PC-3 (cell line): ENCODE data around the gene APOL6. TPM values are rescaled to one million over a fixed set of nuclear protein-coding genes. Genes with fewer than 3 reads are reported as not detected.
"Not testable (repeated sequence)": the region's sequence is repeated elsewhere in the genome, so short reads cannot be mapped to it uniquely, and the experiment has no call there.

Experiments
- ATAC-seq: fragments of 200-7000 bp; cut with Tn5 transposase; 2 replicates; pipeline ENCODE4 v1.9.1; 2020; ENCODE audit warnings: mild to moderate bottlenecking, moderate library complexity
- BruUV-seq: library from RNA; stranded (reverse); fragments of 400-500 nt; replicated peaks from 2 replicates; lab custom pipeline; 2021; lab: Mats Ljungman, UMichigan
- CTCF ChIA-PET: fragments of 300-600 bp; sonication (Branson Sonifier 250); formaldehyde crosslinking; loops from one replicate; lab custom pipeline; 2022; ENCODE audit warnings: antibody characterized with exemption; lab: Charles Lee
- POLR2A ChIA-PET: fragments of 300-600 bp; sonication (Branson Sonifier 250); formaldehyde crosslinking; loops from one replicate; lab custom pipeline; 2022; ENCODE audit warnings: antibody characterized with exemption; ENCODE audit not compliant: unreplicated experiment; lab: Charles Lee
- DNase-seq: peaks from one replicate; pipeline ENCODE4 v3.0.0-alpha.2; 2015
- H2AFZ ChIP-seq: fragments of 300-600 bp; sonication (generic); 2 replicates; pipeline ENCODE4 v1.6.0; 2016; ENCODE audit warnings: antibody characterized with exemption, low read length
- H3F3A ChIP-seq: fragments of 300-600 bp; sonication (generic); one replicate; pipeline ENCODE4 v1.6.0; 2017; ENCODE audit warnings: antibody characterized with exemption, low read length, control low read depth, mild to moderate bottlenecking; ENCODE audit not compliant: unreplicated experiment
- H3K27ac ChIP-seq: fragments of 300-600 bp; sonication (generic); 2 replicates; pipeline ENCODE4 v1.5.1; 2016; ENCODE audit warnings: mild to moderate bottlenecking, low read length
- H3K27me3 ChIP-seq: fragments of 300-600 bp; sonication (generic); 2 replicates; pipeline ENCODE4 v1.6.1; 2016; ENCODE audit warnings: low read length, mixed read lengths
- H3K36me3 ChIP-seq: fragments of 300-600 bp; sonication (generic); 2 replicates; pipeline ENCODE4 v1.6.1; 2016; ENCODE audit warnings: low read depth, mixed run types, low read length, mixed read lengths
- H3K4me1 ChIP-seq: fragments of 300-600 bp; sonication (generic); 2 replicates; pipeline ENCODE4 v1.5.1; 2016; ENCODE audit warnings: low read length; ENCODE audit not compliant: insufficient read depth
- H3K4me2 ChIP-seq: fragments of 300-600 bp; sonication (generic); 2 replicates; pipeline ENCODE4 v1.6.0; 2016; ENCODE audit warnings: low read length
- H3K4me3 ChIP-seq: fragments of 300-600 bp; sonication (generic); 2 replicates; pipeline ENCODE4 v1.5.1; 2016; ENCODE audit warnings: mild to moderate bottlenecking, low read length, mixed read lengths
- H3K79me2 ChIP-seq: fragments of 300-600 bp; sonication (generic); 2 replicates; pipeline ENCODE4 v1.6.1; 2017; ENCODE audit warnings: low read length, mixed read lengths
- H3K9ac ChIP-seq: fragments of 300-600 bp; sonication (generic); 2 replicates; pipeline ENCODE4 v1.6.0; 2016; ENCODE audit warnings: mild to moderate bottlenecking, low read length
- H3K9me2 ChIP-seq: fragments of 300-600 bp; sonication (generic); replicated peaks from 2 replicates; pipeline ENCODE4 v1.6.1; 2016; ENCODE audit warnings: mixed run types, low read length, mixed read lengths
- H3K9me3 ChIP-seq: fragments of 300-600 bp; sonication (generic); 2 replicates; pipeline ENCODE4 v1.6.1; 2016; ENCODE audit warnings: low read length, mixed read lengths
- H4K20me1 ChIP-seq: fragments of 300-600 bp; sonication (generic); 2 replicates; pipeline ENCODE4 v1.6.1; 2016; ENCODE audit warnings: low read length, mixed read lengths
- EZH2 ChIP-seq: fragments of 300-600 bp; sonication (generic); IDR thresholded peaks from one replicate; pipeline ENCODE4 v1.6.1; 2017; ENCODE audit warnings: antibody characterized with exemption, mild to moderate bottlenecking, low read length; ENCODE audit not compliant: unreplicated experiment
- EZH2phosphoT487 ChIP-seq: fragments of 300-600 bp; sonication (generic); IDR thresholded peaks from 2 replicates; pipeline ENCODE4 v1.6.1; 2018; ENCODE audit warnings: mild to moderate bottlenecking, antibody characterized with exemption, low read length, borderline replicate concordance
- intact Hi-C: fragments of 100-400 bp; cut with micrococcal nuclease; formaldehyde crosslinking; loops from 2 replicates; pipeline ENCODE4 v1.9.0; 2023
- total RNA-seq: library from RNA; depleted of rRNA; stranded (reverse); fragments of >200 nt; gene quantifications from 2 replicates; pipeline ENCODE4 v1.2.3, GENCODE V29; 2014
- TF ChIP-seq, protein P1 (sequence below): fragments of 300-600 bp; sonication (generic); conservative IDR thresholded peaks from 2 replicates; pipeline ENCODE4 v1.5.1; 2017; ENCODE audit warnings: antibody characterized with exemption, low read depth, mild to moderate bottlenecking, low read length

Gene APOL6
- total RNA-seq, 1 experiment from 2014 or later = 8.2 TPM

DNA sequence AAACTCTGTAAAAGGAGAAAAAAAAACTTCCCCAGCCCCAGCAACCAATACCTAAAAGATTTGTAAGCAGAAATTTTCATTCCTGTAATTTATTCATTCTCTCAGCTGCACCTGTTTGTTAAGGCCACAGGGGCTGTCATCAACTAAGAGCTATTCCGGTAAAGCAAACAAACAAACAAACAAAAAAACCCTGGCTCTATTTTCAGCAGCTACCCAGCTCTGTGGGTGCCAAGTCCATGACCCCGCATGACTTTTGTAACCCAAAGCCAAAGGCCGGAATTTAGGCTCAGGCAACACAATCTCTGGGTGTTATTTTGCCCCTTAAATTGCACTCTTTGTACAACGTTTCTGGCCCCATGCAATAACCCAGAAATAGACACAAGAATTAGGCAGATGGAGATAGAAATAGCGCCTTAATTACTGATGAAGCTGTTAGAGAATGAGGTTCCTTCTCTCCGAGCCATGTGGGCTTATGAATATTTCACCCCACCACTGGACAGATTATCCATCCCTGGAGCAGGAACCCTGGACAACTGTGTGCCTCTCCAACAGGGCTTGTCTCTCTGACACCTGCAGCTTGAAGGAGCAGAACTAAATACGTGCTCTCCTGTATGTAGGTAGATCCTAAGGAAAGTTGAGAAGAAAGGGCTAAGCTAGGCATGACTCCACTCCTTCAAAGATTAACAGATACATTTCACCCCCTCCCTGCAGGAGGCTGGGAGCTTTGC lies 29.4 kb downstream of the APOL6 start:
- Histone ChIP-seq H4K20me1 (no peaks in the 10 kb centered on the region), H3K27me3 (no peaks in the 10 kb centered on the region), H3K9ac (no peak overlapping the region), H3K36me3 (no peaks in the 10 kb centered on the region), H3K79me2 (no peaks in the 10 kb centered on the region), H3K4me1 (no peaks in the 10 kb centered on the region), H3K4me3 (no peak overlapping the region), H3F3A (no peaks in the 10 kb centered on the region), H2AFZ (no peak overlapping the region), H3K27ac (no peak overlapping the region), H3K9me2 (no peaks in the 10 kb centered on the region), H3K4me2 (no peak overlapping the region), H3K9me3 (no peaks in the 10 kb centered on the region)
- no TSS peak for BruUV-seq
- ChIA-PET POLR2A (no interaction called here), CTCF (no interaction called here)
- intact Hi-C loops = no loop called here
- no peak for TF ChIP-seq EZH2
- TF ChIP-seq, protein P1, sequence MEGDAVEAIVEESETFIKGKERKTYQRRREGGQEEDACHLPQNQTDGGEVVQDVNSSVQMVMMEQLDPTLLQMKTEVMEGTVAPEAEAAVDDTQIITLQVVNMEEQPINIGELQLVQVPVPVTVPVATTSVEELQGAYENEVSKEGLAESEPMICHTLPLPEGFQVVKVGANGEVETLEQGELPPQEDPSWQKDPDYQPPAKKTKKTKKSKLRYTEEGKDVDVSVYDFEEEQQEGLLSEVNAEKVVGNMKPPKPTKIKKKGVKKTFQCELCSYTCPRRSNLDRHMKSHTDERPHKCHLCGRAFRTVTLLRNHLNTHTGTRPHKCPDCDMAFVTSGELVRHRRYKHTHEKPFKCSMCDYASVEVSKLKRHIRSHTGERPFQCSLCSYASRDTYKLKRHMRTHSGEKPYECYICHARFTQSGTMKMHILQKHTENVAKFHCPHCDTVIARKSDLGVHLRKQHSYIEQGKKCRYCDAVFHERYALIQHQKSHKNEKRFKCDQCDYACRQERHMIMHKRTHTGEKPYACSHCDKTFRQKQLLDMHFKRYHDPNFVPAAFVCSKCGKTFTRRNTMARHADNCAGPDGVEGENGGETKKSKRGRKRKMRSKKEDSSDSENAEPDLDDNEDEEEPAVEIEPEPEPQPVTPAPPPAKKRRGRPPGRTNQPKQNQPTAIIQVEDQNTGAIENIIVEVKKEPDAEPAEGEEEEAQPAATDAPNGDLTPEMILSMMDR = no peak
- no peak for TF ChIP-seq EZH2phosphoT487
- DNase-seq (no peak), ATAC-seq (no peak)

GRCh38 chr22:35678836-35679235 lies 30.6 kb downstream of the APOL6 start:
- intact Hi-C loops = no loop called here
- CTCF ChIA-PET = no interaction called here
- no peaks in the 10 kb centered on the region for H3K9me3 ChIP-seq
- TF ChIP-seq EZH2phosphoT487 (no peak), EZH2 (no peak)
- TF ChIP-seq, protein P1 = no peak
- H3K4me1 ChIP-seq = no peaks in the 10 kb centered on the region
- H3K9me2 ChIP-seq = no peaks in the 10 kb centered on the region
- POLR2A ChIA-PET = no interaction called here
- no peaks in the 10 kb centered on the region for H3K27me3 ChIP-seq
- ATAC-seq (no peak), DNase-seq (no peak)
- H3K79me2 ChIP-seq = no peaks in the 10 kb centered on the region
- no peaks in the 10 kb centered on the region for H3K36me3 ChIP-seq
- no peak overlapping the region for H3K9ac ChIP-seq
- no peak overlapping the region for H2AFZ ChIP-seq
- H3K4me3 ChIP-seq = no peak overlapping the region
- BruUV-seq = no TSS peak
- H3F3A ChIP-seq = no peaks in the 10 kb centered on the region
- no peak overlapping the region for H3K4me2 ChIP-seq
- no peak overlapping the region for H3K27ac ChIP-seq
- no peaks in the 10 kb centered on the region for H4K20me1 ChIP-seq

DNA sequence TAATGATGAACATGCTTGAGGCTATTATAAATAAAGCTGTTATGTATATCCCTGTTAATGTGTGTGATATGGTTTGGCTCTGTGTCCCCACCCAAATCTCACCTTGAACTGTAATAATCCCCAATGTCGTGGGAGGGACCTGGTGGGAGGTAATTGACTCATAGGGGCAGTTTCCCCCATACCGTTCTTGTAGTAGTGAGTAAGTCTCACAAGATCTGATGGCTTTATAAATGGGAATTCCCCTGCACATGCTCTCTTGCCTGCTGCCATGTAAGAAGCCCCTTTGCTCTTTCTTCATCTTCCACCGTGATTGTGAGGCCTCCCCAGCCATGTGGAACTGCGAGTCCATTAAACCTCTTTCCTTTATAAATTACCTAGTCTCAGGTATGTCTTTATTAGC lies 31.2 kb downstream of the APOL6 start:
- POLR2A ChIA-PET, BruUV-seq: not testable (repeated sequence)

More for the DNA sequence above, 31.2 kb downstream of the APOL6 start:
- H3K4me2 ChIP-seq, H3K79me2 ChIP-seq, H3K4me1 ChIP-seq, H3K9me3 ChIP-seq, DNase-seq, H2AFZ ChIP-seq, ATAC-seq, H3K4me3 ChIP-seq, H3K9me2 ChIP-seq, H3K27me3 ChIP-seq, H4K20me1 ChIP-seq, intact Hi-C loops, H3F3A ChIP-seq, H3K36me3 ChIP-seq, H3K27ac ChIP-seq, H3K9ac ChIP-seq: not testable (repeated sequence)
- CTCF ChIA-PET = interaction anchor here (0.6 kb wide), 1 partner anchor 1153 kb away, joined by 3 read pairs; no protein-coding TSS in a partner anchor
